H9 (cell line): ENCODE measurements around the gene DNAJC11. TPM values are rescaled to one million over a fixed set of nuclear protein-coding genes. Genes with fewer than 3 reads are reported as not detected.
A peak's percentile ranks its signal among the peaks of the same experiment; 100 is the strongest.

Experiments used
- DNase-seq: peaks from one replicate; pipeline ENCODE4 v3.0.0-alpha.2; 2017
- H2AFZ ChIP-seq: one replicate; pipeline ENCODE4 v1.6.1; 2013; ENCODE audit warnings: mild to moderate bottlenecking, low read length, control low read depth, moderate library complexity
- H2AK5ac ChIP-seq: 2 replicates; pipeline ENCODE4 v1.6.1; 2013; ENCODE audit warnings: low read length, control low read depth, mixed read lengths; ENCODE audit not compliant: insufficient read length
- H2BK120ac ChIP-seq: one replicate; pipeline ENCODE4 v1.6.1; 2013; ENCODE audit warnings: low read depth, mild to moderate bottlenecking, low read length, control low read depth, inconsistent platforms; ENCODE audit not compliant: poor library complexity, severe bottlenecking
- H2BK12ac ChIP-seq: 2 replicates; pipeline ENCODE4 v1.6.1; 2013; ENCODE audit warnings: low read length, control low read depth, mixed read lengths, low read depth; ENCODE audit not compliant: insufficient read length
- H2BK15ac ChIP-seq: 2 replicates; pipeline ENCODE4 v1.6.1; 2013; ENCODE audit warnings: low read depth, low read length, control low read depth
- H2BK20ac ChIP-seq: one replicate; pipeline ENCODE4 v1.6.1; 2013; ENCODE audit warnings: low read depth, mild to moderate bottlenecking, low read length, control low read depth, inconsistent platforms; ENCODE audit not compliant: poor library complexity, severe bottlenecking
- H2BK5ac ChIP-seq: 2 replicates; pipeline ENCODE4 v1.6.1; 2013; ENCODE audit warnings: low read length, control low read depth, mixed read lengths; ENCODE audit not compliant: insufficient read length
- H3K14ac ChIP-seq: 2 replicates; pipeline ENCODE4 v1.6.1; 2013; ENCODE audit warnings: low read length, control low read depth; ENCODE audit not compliant: insufficient read depth
- H3K18ac ChIP-seq: 2 replicates; pipeline ENCODE4 v1.6.1; 2013; ENCODE audit warnings: low read depth, mild to moderate bottlenecking, mixed read lengths, low read length, control low read depth; ENCODE audit not compliant: insufficient read length
- H3K23ac ChIP-seq: 2 replicates; pipeline ENCODE4 v1.6.1; 2013; ENCODE audit warnings: low read length, control low read depth, mixed read lengths, low read depth; ENCODE audit not compliant: insufficient read length
- H3K23me2 ChIP-seq: 2 replicates; pipeline ENCODE4 v1.6.1; 2013; ENCODE audit warnings: low read depth, mild to moderate bottlenecking, mixed read lengths, low read length, control low read depth; ENCODE audit not compliant: insufficient read length, poor library complexity, severe bottlenecking
- H3K27ac ChIP-seq: 2 replicates; pipeline ENCODE4 v1.5.1; 2013; ENCODE audit warnings: low read length, control low read depth, mixed read lengths, low read depth; ENCODE audit not compliant: insufficient read length
- H3K27me3 ChIP-seq: 2 replicates; pipeline ENCODE4 v1.6.1; 2013; ENCODE audit warnings: low read length, control low read depth, inconsistent platforms; ENCODE audit not compliant: insufficient read depth
- H3K4ac ChIP-seq: 2 replicates; pipeline ENCODE4 v1.6.1; 2013; ENCODE audit warnings: low read depth, mild to moderate bottlenecking, control low read depth, inconsistent platforms, low read length, moderate library complexity
- H3K4me1 ChIP-seq: 2 replicates; pipeline ENCODE4 v1.6.1; 2013; ENCODE audit warnings: low read length, control low read depth, inconsistent platforms; ENCODE audit not compliant: insufficient read depth
- H3K4me2 ChIP-seq: 2 replicates; pipeline ENCODE4 v1.6.1; 2013; ENCODE audit warnings: low read length, control low read depth, mixed read lengths; ENCODE audit not compliant: insufficient read length, insufficient read depth
- H3K56ac ChIP-seq: 2 replicates; pipeline ENCODE4 v1.6.1; 2013; ENCODE audit warnings: low read depth, mild to moderate bottlenecking, mixed read lengths, low read length, control low read depth; ENCODE audit not compliant: insufficient read length
- H3K79me1 ChIP-seq: 2 replicates; pipeline ENCODE4 v1.6.1; 2013; ENCODE audit warnings: low read depth, mild to moderate bottlenecking, moderate library complexity, low read length, control low read depth, inconsistent platforms; ENCODE audit not compliant: insufficient read depth, poor library complexity, severe bottlenecking
- H3K79me2 ChIP-seq: 2 replicates; pipeline ENCODE4 v1.6.1; 2013; ENCODE audit warnings: low read length, control low read depth, inconsistent platforms; ENCODE audit not compliant: insufficient read depth
- H3K9ac ChIP-seq: 2 replicates; pipeline ENCODE4 v1.6.1; 2013; ENCODE audit warnings: low read length, control low read depth, mixed read lengths; ENCODE audit not compliant: insufficient read length; ENCODE audit errors: extremely low read depth
- H3K9me3 ChIP-seq: one replicate; pipeline ENCODE4 v1.6.1; 2013; ENCODE audit warnings: low read depth, low read length, inconsistent platforms; ENCODE audit not compliant: control insufficient read depth
- H3T11ph ChIP-seq: one replicate; pipeline ENCODE4 v1.6.1; 2013; ENCODE audit warnings: mild to moderate bottlenecking, low read length, control low read depth, inconsistent platforms
- H4K20me1 ChIP-seq: one replicate; pipeline ENCODE4 v1.6.1; 2013; ENCODE audit not compliant: control insufficient read depth, insufficient read length, insufficient read depth
- H4K5ac ChIP-seq: 2 replicates; pipeline ENCODE4 v1.6.1; 2013; ENCODE audit warnings: low read depth, mild to moderate bottlenecking, mixed read lengths, low read length, control low read depth; ENCODE audit not compliant: insufficient read length
- H4K8ac ChIP-seq: replicated peaks from 2 replicates; pipeline ENCODE4 v1.6.1; 2013; ENCODE audit warnings: low read length, control low read depth, mixed read lengths, low read depth; ENCODE audit not compliant: insufficient read length
- H4K91ac ChIP-seq: 2 replicates; pipeline ENCODE4 v1.6.1; 2013; ENCODE audit warnings: low read depth, mild to moderate bottlenecking, moderate library complexity, mixed read lengths, low read length, control low read depth; ENCODE audit not compliant: insufficient read length
- H3K27ac Mint-ChIP-seq, 3 experiments: 2 replicates in 2 of 3; 3 replicates in 1 of 3; pipeline ENCODE4 v1.8.0; 2020 to 2021; ENCODE audit warnings: mixed read lengths in 3 of 3, mild to moderate bottlenecking in 1 of 3, moderate library complexity in 1 of 3
- H3K27me3 Mint-ChIP-seq: 2 replicates; pipeline ENCODE4 v1.8.0; 2021; ENCODE audit warnings: low read depth, mild to moderate bottlenecking, moderate library complexity, mixed read lengths
- H3K36me3 Mint-ChIP-seq, 3 experiments: 2 replicates in 2 of 3; 3 replicates in 1 of 3; pipeline ENCODE4 v1.8.0; 2020 to 2021; ENCODE audit warnings: low read depth in 3 of 3, mixed read lengths in 3 of 3; ENCODE audit not compliant: insufficient read depth in 1 of 3
- H3K4me1 Mint-ChIP-seq, 2 experiments: 2 replicates each; pipeline ENCODE4 v1.8.0; 2020; ENCODE audit warnings: mixed read lengths in 2 of 2
- H3K4me3 Mint-ChIP-seq, 2 experiments: 2 replicates in 1 of 2; 3 replicates in 1 of 2; pipeline ENCODE4 v1.8.0; 2020 to 2021; ENCODE audit warnings: mild to moderate bottlenecking in 2 of 2, mixed read lengths in 2 of 2, moderate library complexity in 1 of 2
- H3K9me3 Mint-ChIP-seq, 2 experiments: 2 replicates in 1 of 2; 3 replicates in 1 of 2; pipeline ENCODE4 v1.8.0; 2020; ENCODE audit warnings: mild to moderate bottlenecking in 2 of 2, mixed read lengths in 2 of 2, moderate library complexity in 1 of 2
- WGBS: extraction: QIAGEN DNeasy Blood & Tissue Kit; methylation state at CpG from one replicate; pipeline ENCODE4 v1.1.7; 2013; ENCODE audit warnings: missing lambda C conversion rate, low lambda C conversion rate, mixed read lengths; ENCODE audit not compliant: insufficient read length; ENCODE audit errors: extremely low coverage; 5-methylcytosine and 5-hydroxymethylcytosine counted together
- total RNA-seq: library from RNA; stranded (reverse); gene quantifications from 2 replicates; pipeline ENCODE4 v1.2.1, GENCODE V29; 2021
- TF ChIP-seq, protein P1 (sequence below): fragments of 200-600 bp; sonication (generic); conservative IDR thresholded peaks from 3 replicates; pipeline ENCODE4 v1.8.0; 2021; ENCODE audit warnings: antibody characterized with exemption, mild to moderate bottlenecking

The DNAJC11 gene
- total RNA-seq, 1 experiment from 2014 or later = 88.5 TPM

GRCh38 chr1:6694121-6694713 lies 7.4 kb downstream of the DNAJC11 start:
- Mint-ChIP-seq H3K27me3 (no peaks in the 10 kb centered on the region), H3K4me3 (peak overlapping the region; percentile 45 to 70), H3K9me3 (no peaks in the 10 kb centered on the region), H3K36me3 (peaks cover 8 to 17% (median 9%) of the 10 kb centered on the region in 3 experiments; a peak in 6 of 7 replicates), H3K27ac (peak overlapping the region; percentile 81 to 90 (median 82)), H3K4me1 (peaks cover 30 to 31% of the 10 kb centered on the region in 2 experiments)
- Histone ChIP-seq H3K79me2 (peaks cover 23% of the 10 kb centered on the region; the same call in 1 of the 2 replicates), H2AK5ac (no peak overlapping the region), H3K27me3 (no peaks in the 10 kb centered on the region), H4K20me1 (no peaks in the 10 kb centered on the region), H3K56ac (no peak overlapping the region), H3K14ac (no peak overlapping the region), H2BK20ac (no peak overlapping the region), H4K91ac (no peak overlapping the region), H3K23me2 (no peaks in the 10 kb centered on the region), H2AFZ (no peak overlapping the region), H3K9ac (no peak overlapping the region), H3K23ac (no peak overlapping the region), H4K8ac (no peak overlapping the region), H2BK120ac (no peak overlapping the region), H2BK5ac (no peak overlapping the region), H2BK12ac (no peak overlapping the region), H3K9me3 (no peaks in the 10 kb centered on the region), H3K4me2 (peak overlapping the region; percentile 44), H3K18ac (no peak overlapping the region), H4K5ac (no peak overlapping the region), H3T11ph (no peak overlapping the region), H3K79me1 (peaks cover 18% of the 10 kb centered on the region), H3K4me1 (peaks cover 4% of the 10 kb centered on the region; the same call in 1 of the 2 replicates), H3K27ac (peak overlapping the region; percentile 2), H2BK15ac (no peak overlapping the region), H3K4ac (no peak overlapping the region)
- TF ChIP-seq, protein P1, sequence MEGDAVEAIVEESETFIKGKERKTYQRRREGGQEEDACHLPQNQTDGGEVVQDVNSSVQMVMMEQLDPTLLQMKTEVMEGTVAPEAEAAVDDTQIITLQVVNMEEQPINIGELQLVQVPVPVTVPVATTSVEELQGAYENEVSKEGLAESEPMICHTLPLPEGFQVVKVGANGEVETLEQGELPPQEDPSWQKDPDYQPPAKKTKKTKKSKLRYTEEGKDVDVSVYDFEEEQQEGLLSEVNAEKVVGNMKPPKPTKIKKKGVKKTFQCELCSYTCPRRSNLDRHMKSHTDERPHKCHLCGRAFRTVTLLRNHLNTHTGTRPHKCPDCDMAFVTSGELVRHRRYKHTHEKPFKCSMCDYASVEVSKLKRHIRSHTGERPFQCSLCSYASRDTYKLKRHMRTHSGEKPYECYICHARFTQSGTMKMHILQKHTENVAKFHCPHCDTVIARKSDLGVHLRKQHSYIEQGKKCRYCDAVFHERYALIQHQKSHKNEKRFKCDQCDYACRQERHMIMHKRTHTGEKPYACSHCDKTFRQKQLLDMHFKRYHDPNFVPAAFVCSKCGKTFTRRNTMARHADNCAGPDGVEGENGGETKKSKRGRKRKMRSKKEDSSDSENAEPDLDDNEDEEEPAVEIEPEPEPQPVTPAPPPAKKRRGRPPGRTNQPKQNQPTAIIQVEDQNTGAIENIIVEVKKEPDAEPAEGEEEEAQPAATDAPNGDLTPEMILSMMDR = no peak
- peak; percentile 53 for DNase-seq
- no CpG with 5 or more reads among the region's 10 CpGs for WGBS
